Activated CD8-positive, alpha-beta memory T cell treated with anti-CD3 and anti-CD28 coated beads for 48 hours (primary cell): ENCODE measurements around the gene CPB2.

Experiments
- DNase-seq, 3 experiments: peaks; one replicate each; pipeline ENCODE4 v3.0.0-alpha.2; 2020; ENCODE audit warnings: low read depth in 2 of 3, low spot score in 2 of 3

The CPB2 gene

GRCh38 chr13:46100191-46100815 is 4.5 kb downstream of the CPB2 start:
- no peak for DNase-seq

GRCh38 chr13:46097663-46098062 is 7.2 kb downstream of the CPB2 start:
- DNase-seq: no peak

- DNase-seq: no peak
Observed at GRCh38 chr13:46097015-46097414, 7.8 kb downstream of the CPB2 start.

- no peak for DNase-seq
Observed at GRCh38 chr13:46094478-46094877, 10.4 kb downstream of the CPB2 start.

- no peak for DNase-seq
Observed at GRCh38 chr13:46088821-46089562, 15.8 kb downstream of the CPB2 start.

- DNase-seq: no peak
Observed at GRCh38 chr13:46087481-46087880, 17.4 kb downstream of the CPB2 start.

- DNase-seq: no peak
Observed at GRCh38 chr13:46086985-46087384, 17.8 kb downstream of the CPB2 start.

- no peak for DNase-seq
Observed at GRCh38 chr13:46086421-46086922, 18.4 kb downstream of the CPB2 start.

GRCh38 chr13:46085737-46086136 is 19.1 kb downstream of the CPB2 start:
- no peak for DNase-seq

GRCh38 chr13:46082324-46082723 is 22.5 kb downstream of the CPB2 start:
- no peak for DNase-seq

GRCh38 chr13:46079770-46080169 is 25.1 kb downstream of the CPB2 start:
- no peak for DNase-seq

- DNase-seq: no peak
Observed at GRCh38 chr13:46077265-46077664, 27.6 kb downstream of the CPB2 start.

GRCh38 chr13:46076827-46077226 is 28.0 kb downstream of the CPB2 start:
- no peak for DNase-seq

- no peak for DNase-seq
Observed at GRCh38 chr13:46075811-46076210, 29.0 kb downstream of the CPB2 start.

GRCh38 chr13:46071590-46072249 is 33.1 kb downstream of the CPB2 start:
- no peak for DNase-seq

GRCh38 chr13:46063292-46063691 is 41.5 kb downstream of the CPB2 start:
- no peak for DNase-seq

GRCh38 chr13:46062185-46062584 is 42.6 kb downstream of the CPB2 start:
- no peak for DNase-seq

- DNase-seq: no peak
Observed at GRCh38 chr13:46059405-46059804, 45.4 kb downstream of the CPB2 start.

- no peak for DNase-seq
Observed at GRCh38 chr13:46058268-46058667, 46.6 kb downstream of the CPB2 start.

- DNase-seq: no peak
Observed at GRCh38 chr13:46057256-46058015, 47.4 kb downstream of the CPB2 start.
